ENCODE measurements around the gene FRK.

Gene FRK

DNA sequence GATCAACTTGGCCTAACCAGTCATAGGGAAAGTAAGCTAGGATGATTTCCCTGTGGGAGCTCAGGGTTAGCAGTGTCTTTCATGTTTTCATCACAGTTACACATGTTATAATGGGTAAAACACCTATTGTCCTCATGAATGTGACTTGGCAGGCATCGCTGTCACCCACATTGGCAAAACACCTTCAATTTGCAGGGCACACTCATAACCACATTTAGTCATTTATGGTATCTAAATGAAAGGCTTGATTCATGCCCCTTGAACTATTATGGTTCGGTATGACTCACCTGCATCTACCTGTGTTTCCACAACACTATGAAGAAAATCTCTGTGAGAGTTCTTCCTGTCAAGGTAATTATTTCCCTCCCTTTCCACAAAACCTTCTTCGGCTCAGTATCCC is 49.2 kb downstream of the FRK start:
- Histone ChIP-seq H3K4me1 (ENCODE audit: control insufficient read depth, insufficient read depth, low read length) (peaks cover 43% of the 10 kb centered on the region), H3K4me3 (ENCODE audit: low read length) (no peak overlapping the region), H3K27me3 (ENCODE audit: control insufficient read depth, insufficient read depth, low read length) (no peaks in the 10 kb centered on the region), H3K9me3 (ENCODE audit: control insufficient read depth, low read length) (no peaks in the 10 kb centered on the region), H3K9ac (ENCODE audit: low read length) (no peak overlapping the region), H3K36me3 (ENCODE audit: control insufficient read depth, insufficient read depth, low read length) (no peaks in the 10 kb centered on the region)

DNA sequence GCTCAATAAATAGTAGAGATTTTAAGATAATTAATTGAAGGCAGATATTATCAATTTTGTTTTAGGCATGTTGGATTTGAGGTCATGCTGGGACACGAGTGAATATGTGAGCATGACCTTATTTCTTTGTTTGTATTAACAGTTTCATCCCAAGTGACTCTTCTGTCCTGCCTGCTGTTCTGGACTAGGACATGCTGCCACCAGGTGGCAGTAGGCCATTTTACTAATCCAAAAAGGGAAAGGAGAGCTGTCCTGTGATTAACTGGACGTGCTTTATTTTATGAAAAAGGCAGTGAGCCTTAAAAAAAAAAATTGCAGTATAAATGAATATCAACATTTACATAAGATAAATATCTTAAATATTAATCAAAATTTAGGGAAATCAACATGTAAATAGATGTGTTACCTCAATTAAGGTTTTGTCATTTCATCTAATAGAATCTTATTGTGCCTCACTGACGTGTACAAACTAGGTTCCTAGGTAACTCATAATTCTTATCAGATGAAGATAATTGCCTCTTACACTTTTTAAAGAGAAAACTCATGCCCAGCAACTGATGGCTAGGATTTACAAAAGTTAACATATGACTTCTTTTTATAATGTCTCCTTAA is 49.8 kb downstream of the FRK start:
- Histone ChIP-seq H3K36me3 (ENCODE audit: control insufficient read depth, insufficient read depth, low read length) (no peaks in the 10 kb centered on the region), H3K4me3 (ENCODE audit: low read length) (no peak overlapping the region), H3K27me3 (ENCODE audit: control insufficient read depth, insufficient read depth, low read length) (no peaks in the 10 kb centered on the region), H3K4me1 (ENCODE audit: control insufficient read depth, insufficient read depth, low read length) (peaks cover 41% of the 10 kb centered on the region), H3K9ac (ENCODE audit: low read length) (no peak overlapping the region), H3K9me3 (ENCODE audit: control insufficient read depth, low read length) (no peaks in the 10 kb centered on the region)

DNA sequence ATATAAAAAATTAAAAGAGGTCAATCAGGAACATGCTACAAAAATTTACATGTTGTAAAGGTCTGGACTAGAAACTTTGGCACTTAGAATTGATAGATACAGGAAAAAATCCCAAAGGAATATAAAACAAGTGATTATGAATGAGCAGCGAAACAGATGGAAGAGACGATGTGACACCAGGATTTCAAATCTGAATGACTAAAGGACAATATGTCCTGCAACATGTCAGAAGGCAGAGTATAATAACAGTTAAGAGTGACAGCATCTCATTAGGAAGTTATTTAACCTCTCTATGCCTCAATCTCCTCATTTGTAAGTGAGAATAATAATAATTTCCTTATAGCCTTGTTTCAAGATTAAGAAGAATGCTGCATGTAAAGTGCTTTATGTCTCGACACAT is 50.3 kb downstream of the FRK start:
- no peaks in the 10 kb centered on the region for H3K27me3 ChIP-seq (ENCODE audit: control insufficient read depth, insufficient read depth, low read length)
- H3K9ac ChIP-seq (ENCODE audit: low read length), result no peak overlapping the region
- no peak overlapping the region for H3K4me3 ChIP-seq (ENCODE audit: low read length)
- H3K9me3 ChIP-seq (ENCODE audit: control insufficient read depth, low read length), result no peaks in the 10 kb centered on the region
- H3K4me1 ChIP-seq (ENCODE audit: control insufficient read depth, insufficient read depth, low read length), result peaks cover 36% of the 10 kb centered on the region
- no peaks in the 10 kb centered on the region for H3K36me3 ChIP-seq (ENCODE audit: control insufficient read depth, insufficient read depth, low read length)

GRCh38 chr6:116008470-116009243 is 52.0 kb downstream of the FRK start:
- no peaks in the 10 kb centered on the region for H3K27me3 ChIP-seq (ENCODE audit: control insufficient read depth, insufficient read depth, low read length)
- no peak overlapping the region for H3K4me3 ChIP-seq (ENCODE audit: low read length)
- no peaks in the 10 kb centered on the region for H3K36me3 ChIP-seq (ENCODE audit: control insufficient read depth, insufficient read depth, low read length)
- no peak overlapping the region for H3K9ac ChIP-seq (ENCODE audit: low read length)
- H3K4me1 ChIP-seq (ENCODE audit: control insufficient read depth, insufficient read depth, low read length), result peaks cover 27% of the 10 kb centered on the region
- H3K9me3 ChIP-seq (ENCODE audit: control insufficient read depth, low read length), result no peaks in the 10 kb centered on the region

- H3K9ac ChIP-seq (ENCODE audit: low read length), result no peak overlapping the region
- H3K4me3 ChIP-seq (ENCODE audit: low read length), result no peak overlapping the region
- H3K4me1 ChIP-seq (ENCODE audit: control insufficient read depth, insufficient read depth, low read length), result peaks cover 3% of the 10 kb centered on the region
- H3K36me3 ChIP-seq (ENCODE audit: control insufficient read depth, insufficient read depth, low read length), result no peaks in the 10 kb centered on the region
- H3K9me3 ChIP-seq (ENCODE audit: control insufficient read depth, low read length), result no peaks in the 10 kb centered on the region
- H3K27me3 ChIP-seq (ENCODE audit: control insufficient read depth, insufficient read depth, low read length), result no peaks in the 10 kb centered on the region
Measured at GRCh38 chr6:116004841-116005815, 55.6 kb downstream of the FRK start.

- no peaks in the 10 kb centered on the region for H3K36me3 ChIP-seq (ENCODE audit: control insufficient read depth, insufficient read depth, low read length)
- no peak overlapping the region for H3K9ac ChIP-seq (ENCODE audit: low read length)
- H3K4me3 ChIP-seq (ENCODE audit: low read length), result no peak overlapping the region
- no peaks in the 10 kb centered on the region for H3K9me3 ChIP-seq (ENCODE audit: control insufficient read depth, low read length)
- no peaks in the 10 kb centered on the region for H3K4me1 ChIP-seq (ENCODE audit: control insufficient read depth, insufficient read depth, low read length)
- no peaks in the 10 kb centered on the region for H3K27me3 ChIP-seq (ENCODE audit: control insufficient read depth, insufficient read depth, low read length)
Measured at GRCh38 chr6:116003668-116004067, 57.0 kb downstream of the FRK start.

DNA sequence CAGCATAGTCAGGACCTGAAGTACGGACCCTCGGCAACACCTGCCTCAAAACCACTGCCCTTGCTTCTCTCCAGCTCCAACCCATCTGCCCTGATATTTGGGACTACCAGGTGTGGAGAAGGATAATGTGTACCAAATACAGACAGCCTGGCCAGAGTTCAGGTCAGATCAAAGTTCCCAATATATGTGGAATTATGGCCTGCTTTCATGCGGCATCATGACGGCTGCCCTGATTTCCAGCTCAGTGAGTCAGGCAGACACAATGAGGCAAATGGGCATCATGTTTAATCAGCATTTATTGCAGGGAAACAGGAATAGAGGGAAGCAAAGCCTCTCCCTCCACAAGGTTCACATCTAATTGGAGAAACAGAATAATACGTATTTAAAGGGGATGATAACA is 57.9 kb downstream of the FRK start:
- no peaks in the 10 kb centered on the region for H3K36me3 ChIP-seq (ENCODE audit: control insufficient read depth, insufficient read depth, low read length)
- no peak overlapping the region for H3K9ac ChIP-seq (ENCODE audit: low read length)
- H3K9me3 ChIP-seq (ENCODE audit: control insufficient read depth, low read length), result no peaks in the 10 kb centered on the region
- no peak overlapping the region for H3K4me3 ChIP-seq (ENCODE audit: low read length)
- no peaks in the 10 kb centered on the region for H3K4me1 ChIP-seq (ENCODE audit: control insufficient read depth, insufficient read depth, low read length)
- no peaks in the 10 kb centered on the region for H3K27me3 ChIP-seq (ENCODE audit: control insufficient read depth, insufficient read depth, low read length)

GRCh38 chr6:115999235-115999634 is 61.5 kb downstream of the FRK start:
- H3K9me3 ChIP-seq (ENCODE audit: control insufficient read depth, low read length), result no peaks in the 10 kb centered on the region
- no peaks in the 10 kb centered on the region for H3K27me3 ChIP-seq (ENCODE audit: control insufficient read depth, insufficient read depth, low read length)
- no peak overlapping the region for H3K9ac ChIP-seq (ENCODE audit: low read length)
- no peak overlapping the region for H3K4me3 ChIP-seq (ENCODE audit: low read length)
- H3K4me1 ChIP-seq (ENCODE audit: control insufficient read depth, insufficient read depth, low read length), result no peaks in the 10 kb centered on the region
- H3K36me3 ChIP-seq (ENCODE audit: control insufficient read depth, insufficient read depth, low read length), result no peaks in the 10 kb centered on the region

DNA sequence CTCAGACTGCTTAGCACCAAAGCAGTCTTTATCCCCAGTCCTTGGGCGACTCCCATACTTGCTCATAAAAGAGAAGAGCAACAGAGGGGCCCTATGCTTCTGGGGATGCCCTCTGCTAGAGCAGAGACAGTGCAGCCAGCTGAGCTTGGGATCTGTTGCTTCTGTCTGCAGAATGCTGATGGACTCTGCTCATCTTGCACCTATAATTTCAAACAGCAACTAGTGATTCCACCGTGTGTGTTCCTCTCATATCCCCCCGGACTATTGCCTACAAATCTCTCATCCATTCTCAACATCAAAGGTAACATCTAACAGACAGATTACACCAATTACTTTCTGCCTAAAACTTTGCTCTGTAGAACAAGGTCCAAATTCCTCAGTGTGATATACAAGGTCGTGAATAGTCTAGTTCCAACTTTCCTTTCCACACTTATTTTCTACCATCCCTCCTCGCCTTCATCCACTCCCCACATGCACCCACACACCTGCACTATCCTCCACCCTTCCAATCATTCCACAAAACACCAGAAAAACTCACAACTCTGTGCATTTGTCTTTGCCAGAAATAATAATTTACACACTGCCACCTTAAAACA is 62.6 kb downstream of the FRK start:
- no peaks in the 10 kb centered on the region for H3K27me3 ChIP-seq (ENCODE audit: control insufficient read depth, insufficient read depth, low read length)
- H3K36me3 ChIP-seq (ENCODE audit: control insufficient read depth, insufficient read depth, low read length), result no peaks in the 10 kb centered on the region
- no peak overlapping the region for H3K4me3 ChIP-seq (ENCODE audit: low read length)
- no peaks in the 10 kb centered on the region for H3K9me3 ChIP-seq (ENCODE audit: control insufficient read depth, low read length)
- H3K4me1 ChIP-seq (ENCODE audit: control insufficient read depth, insufficient read depth, low read length), result no peaks in the 10 kb centered on the region
- no peak overlapping the region for H3K9ac ChIP-seq (ENCODE audit: low read length)

DNA sequence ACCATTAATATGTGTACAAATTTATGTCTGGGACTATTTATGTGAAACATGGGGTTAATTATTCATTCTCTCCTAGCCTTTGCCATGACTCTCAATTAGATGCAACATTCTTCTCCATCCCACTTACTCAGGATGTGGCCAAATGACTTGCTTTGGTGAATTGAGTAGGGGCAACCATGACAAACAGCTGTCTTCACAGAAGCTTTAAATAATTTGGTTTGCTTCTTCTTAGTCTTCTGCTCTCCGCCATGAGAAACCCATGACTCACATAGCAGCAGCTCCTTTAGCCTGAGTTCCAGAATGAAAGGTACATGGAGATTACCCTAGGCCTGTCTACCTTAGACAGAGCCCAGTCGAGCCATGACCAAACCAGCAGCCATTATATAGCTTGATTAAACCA is 74.7 kb downstream of the FRK start:
- H3K4me1 ChIP-seq (ENCODE audit: control insufficient read depth, insufficient read depth, low read length), result peaks cover 5% of the 10 kb centered on the region

GRCh38 chr6:115984809-115985208 is 75.9 kb downstream of the FRK start:
- Histone ChIP-seq H3K4me1 (ENCODE audit: control insufficient read depth, insufficient read depth, low read length) (peaks cover 5% of the 10 kb centered on the region), H3K9me3 (ENCODE audit: control insufficient read depth, low read length) (no peaks in the 10 kb centered on the region), H3K36me3 (ENCODE audit: control insufficient read depth, insufficient read depth, low read length) (no peaks in the 10 kb centered on the region), H3K27me3 (ENCODE audit: control insufficient read depth, insufficient read depth, low read length) (no peaks in the 10 kb centered on the region), H3K9ac (ENCODE audit: low read length) (no peak overlapping the region), H3K4me3 (ENCODE audit: low read length) (no peak overlapping the region)

More for the DNA sequence above, 74.7 kb downstream of the FRK start:
- Histone ChIP-seq H3K9ac (ENCODE audit: low read length) (no peak overlapping the region), H3K36me3 (ENCODE audit: control insufficient read depth, insufficient read depth, low read length) (no peaks in the 10 kb centered on the region), H3K27me3 (ENCODE audit: control insufficient read depth, insufficient read depth, low read length) (no peaks in the 10 kb centered on the region), H3K4me3 (ENCODE audit: low read length) (no peak overlapping the region), H3K9me3 (ENCODE audit: control insufficient read depth, low read length) (no peaks in the 10 kb centered on the region)

All from mucosa of stomach (tissue), 1 donor.